GM12878 (cell line): ENCODE measurements around the gene ZNF225. TPM values are rescaled to one million over a fixed set of nuclear protein-coding genes. Genes with fewer than 3 reads are reported as not detected.
A peak's percentile ranks its signal among the peaks of the same experiment; 100 is the strongest.

Source experiments
- ATAC-seq: fragments of 200-7000 bp; cut with Tn5 transposase; 3 replicates; pipeline ENCODE4 v1.9.1; 2020; ENCODE audit warnings: mild to moderate bottlenecking, moderate library complexity
- BruUV-seq: library from RNA; stranded (reverse); fragments of 400-500 nt; replicated peaks from 2 replicates; lab custom pipeline; 2021; lab: Mats Ljungman, UMichigan
- CTCF ChIA-PET: fragments of 300-600 bp; sonication (Branson Sonifier 250); formaldehyde crosslinking; extraction: SDS; loops from one replicate; lab custom pipeline; 2021; ENCODE audit warnings: inconsistent platforms; lab: Yijun Ruan, JAX
- POLR2A ChIA-PET: fragments of 350-600 bp; formaldehyde crosslinking; extraction: SDS; loops from one replicate; lab custom pipeline; 2021; ENCODE audit warnings: inconsistent platforms; lab: Charles Lee
- RAD21 ChIA-PET: fragments of 300-600 bp; sonication (Branson Sonifier 250); formaldehyde crosslinking; loops from one replicate; lab custom pipeline; 2023; ENCODE audit warnings: antibody characterized with exemption; ENCODE audit not compliant: unreplicated experiment; lab: Charles Lee
- SMC1A ChIA-PET: fragments of 300-600 bp; sonication (Branson Sonifier 250); formaldehyde crosslinking; loops from one replicate; lab custom pipeline; 2023; ENCODE audit not compliant: unreplicated experiment, uncharacterized antibody; lab: Charles Lee
- DNase-seq: peaks from one replicate; pipeline ENCODE4 v3.0.0-alpha.2; 2011; ENCODE audit warnings: low read depth, low spot score
- FAIRE-seq: peaks from 3 replicates; lab custom pipeline; 2011; peaks lifted over from hg19 to GRCh38; lab: Jason Lieb, UNC
- H2AFZ ChIP-seq: 2 replicates; pipeline ENCODE4 v1.6.0; 2011; ENCODE audit warnings: low read depth, low read length, control low read depth; ENCODE audit not compliant: control insufficient read depth
- H3K27ac ChIP-seq: 2 replicates; pipeline ENCODE4 v1.5.1; 2011; ENCODE audit warnings: control low read depth; ENCODE audit not compliant: control insufficient read depth, insufficient read depth
- H3K27me3 ChIP-seq, 2 experiments: replicated peaks in 1 of 2; 2 replicates each; pipeline versions ENCODE4 v1.6.0 to v1.6.1; 2011; ENCODE audit warnings: low read length in 1 of 2; ENCODE audit not compliant: control insufficient read depth in 2 of 2, insufficient read depth in 2 of 2
- H3K36me3 ChIP-seq, 2 experiments: 2 replicates each; pipeline ENCODE4 v1.5.1; 2011; ENCODE audit warnings: low read length in 1 of 2; ENCODE audit not compliant: control insufficient read depth in 2 of 2, insufficient read depth in 2 of 2
- H3K4me1 ChIP-seq: 2 replicates; pipeline ENCODE4 v1.6.1; 2011; ENCODE audit warnings: mild to moderate bottlenecking, low read length, moderate library complexity, mixed read lengths; ENCODE audit not compliant: control insufficient read depth, insufficient read depth
- H3K4me2 ChIP-seq: 2 replicates; pipeline ENCODE4 v1.6.0; 2011; ENCODE audit warnings: control low read depth; ENCODE audit not compliant: control insufficient read depth, insufficient read depth
- H3K4me3 ChIP-seq: fragments of 200-600 bp; sonication (generic); 2 replicates; pipeline ENCODE4 v1.5.1; 2016
- H3K79me2 ChIP-seq: 2 replicates; pipeline ENCODE4 v1.6.0; 2011; ENCODE audit warnings: low read length; ENCODE audit not compliant: control insufficient read depth, insufficient read depth
- H3K9ac ChIP-seq: 2 replicates; pipeline ENCODE4 v1.8.0; 2011; ENCODE audit warnings: low read length, control low read depth, mixed read lengths; ENCODE audit not compliant: control insufficient read depth, insufficient read depth
- H3K9me3 ChIP-seq: replicated peaks from 3 replicates; pipeline ENCODE4 v1.5.1; 2011; ENCODE audit warnings: mild to moderate bottlenecking, low read length; ENCODE audit not compliant: control insufficient read depth, insufficient read depth
- H4K20me1 ChIP-seq: 2 replicates; pipeline ENCODE4 v1.6.0; 2011; ENCODE audit not compliant: control insufficient read depth, insufficient read depth
- CEBPB ChIP-seq, 2 experiments: fragments of 150-350 bp in 1 of 2; IDR thresholded peaks; 2 replicates each; pipeline ENCODE4 v1.6.1; 2012 to 2014; ENCODE audit warnings: low read depth in 2 of 2, low read length in 2 of 2, borderline replicate concordance in 1 of 2, inconsistent platforms in 1 of 2
- EED ChIP-seq: sonication (generic); IDR thresholded peaks from 2 replicates; pipeline ENCODE4 v1.6.1; 2016; ENCODE audit warnings: antibody characterized with exemption, low read depth
- NFIC ChIP-seq: IDR thresholded peaks from 2 replicates; pipeline ENCODE4 v1.6.1; 2012; ENCODE audit warnings: low read depth, mild to moderate bottlenecking, inconsistent platforms, low read length, moderate library complexity
- SMARCA5 ChIP-seq: fragments of 450-650 bp; IDR thresholded peaks from 2 replicates; pipeline ENCODE4 v1.6.1; 2017; ENCODE audit warnings: mild to moderate bottlenecking
- WGBS: methylation state at CpG from one replicate; pipeline ENCODE4 v1.1.6; 2016; ENCODE audit warnings: low lambda C conversion rate; ENCODE audit not compliant: insufficient replicate concordance, insufficient coverage; ENCODE audit errors: missing lambda C conversion rate; 5-methylcytosine and 5-hydroxymethylcytosine counted together
- in situ Hi-C: fragments of 300-500 bp; cut with MboI; formaldehyde crosslinking; loops from 9 replicates; pipeline ENCODE4 v1.14.3; 2018; ENCODE audit warnings: mixed read lengths
- intact Hi-C: fragments of 100-400 bp; cut with micrococcal nuclease; formaldehyde crosslinking; loops from one replicate; pipeline ENCODE4 v1.14.2; 2022; ENCODE audit not compliant: unreplicated experiment
- polyA plus RNA-seq, 11 experiments: library from polyadenylated mRNA; depleted of rRNA in 4 of 11; unstranded in 6 of 11; stranded (reverse) in 5 of 11; fragments of >200 nt; fragmentation: Nextera tagmentation in 4 of 11; fragmentation: Illumina TruSeq in 1 of 11; extraction: Ambion mirVana in 4 of 11; extraction: Trizol in 1 of 11; gene quantifications; 1 replicate in 1 of 11; 2 replicates in 10 of 11; pipeline versions ENCODE4 v1.2.1 to v1.2.3, GENCODE V29; 2011 to 2016; ENCODE audit warnings: inconsistent platforms in 2 of 11, missing spikeins in 2 of 11, low read depth in 1 of 11
- total RNA-seq, 4 experiments: library from RNA; depleted of rRNA in 3 of 4; stranded (reverse); fragments of >200 nt in 3 of 4; fragmentation: Illumina TruSeq in 1 of 4; extraction: Trizol in 1 of 4; gene quantifications; 2 replicates each; pipeline versions ENCODE4 v1.2.1 to v1.2.3, GENCODE V29; 2013 to 2021
- TF ChIP-seq, protein P1 (sequence below): IDR thresholded peaks from 2 replicates; pipeline ENCODE4 v1.6.1; 2012; ENCODE audit warnings: low read depth, low read length, improper control_type of control experiment
- TF ChIP-seq, protein P2 (sequence below): fragments of 450-650 bp; conservative IDR thresholded peaks from 2 replicates; pipeline ENCODE4 v1.6.1; 2017; ENCODE audit warnings: mild to moderate bottlenecking, moderate library complexity

Gene ZNF225
- total and polyA plus RNA-seq, 10 of the 15 experiments (the other 5 are each of a cell fraction or from before 2014, with no cell fraction given): 1.3 to 4.4 (median 2.6) TPM

DNA sequence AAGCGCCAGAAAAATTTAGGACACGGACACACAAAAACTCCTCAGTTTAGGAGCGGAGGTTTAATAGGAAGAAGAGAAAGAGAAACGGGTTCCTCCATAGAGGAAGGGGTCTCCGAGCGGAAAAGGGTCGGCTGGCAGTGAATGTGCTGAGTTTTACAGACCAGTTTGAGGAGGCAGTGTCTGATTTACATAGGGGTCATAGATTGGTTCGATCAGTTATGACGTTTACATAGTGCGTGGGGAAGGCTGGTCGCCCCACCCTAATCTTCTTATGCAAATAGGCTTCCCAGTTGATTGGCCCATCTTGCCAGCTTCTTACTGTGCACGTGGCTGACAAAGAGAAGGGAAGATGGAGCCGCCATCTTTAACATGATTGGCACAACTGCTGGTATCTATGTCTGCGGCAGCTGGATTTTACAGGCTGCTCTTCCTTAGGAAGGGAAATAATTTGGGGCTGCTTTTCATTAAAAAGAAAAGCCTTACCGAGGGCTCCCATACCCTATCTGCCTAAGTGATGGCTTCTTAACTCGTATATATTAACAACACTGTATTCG, 1.2 kb upstream of the ZNF225 start:
- SMC1A ChIA-PET: no interaction called here
- WGBS: 64% methylated on average over 17 of the region's 17 CpGs
- Histone ChIP-seq H3K9ac (no peak overlapping the region), H3K4me1 (no peaks in the 10 kb centered on the region), H3K9me3 (peaks cover 12% of the 10 kb centered on the region; the same call in 2 of the 3 replicates), H2AFZ (no peak overlapping the region), H3K36me3 (peaks cover 0 to 8% of the 10 kb centered on the region in 2 experiments; a peak in 2 of 4 replicates)
- ATAC-seq (no peak), DNase-seq (no peak), FAIRE-seq (no peak)
- intact Hi-C loops (loop anchor here (2.0 kb wide), 1 partner anchor 53 kb away; the partner anchor contains the start of gene ZNF226), in situ Hi-C loops (loop anchor here (5.0 kb wide), 1 partner anchor 190 kb away; no protein-coding TSS in a partner anchor)
- TF ChIP-seq, protein P1, sequence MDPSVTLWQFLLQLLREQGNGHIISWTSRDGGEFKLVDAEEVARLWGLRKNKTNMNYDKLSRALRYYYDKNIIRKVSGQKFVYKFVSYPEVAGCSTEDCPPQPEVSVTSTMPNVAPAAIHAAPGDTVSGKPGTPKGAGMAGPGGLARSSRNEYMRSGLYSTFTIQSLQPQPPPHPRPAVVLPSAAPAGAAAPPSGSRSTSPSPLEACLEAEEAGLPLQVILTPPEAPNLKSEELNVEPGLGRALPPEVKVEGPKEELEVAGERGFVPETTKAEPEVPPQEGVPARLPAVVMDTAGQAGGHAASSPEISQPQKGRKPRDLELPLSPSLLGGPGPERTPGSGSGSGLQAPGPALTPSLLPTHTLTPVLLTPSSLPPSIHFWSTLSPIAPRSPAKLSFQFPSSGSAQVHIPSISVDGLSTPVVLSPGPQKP: no peak
- TF ChIP-seq, all 136 proteins: peak for 0
- Histone ChIP-seq H3K79me2 (peaks cover 10% of the 10 kb centered on the region), H3K27ac (no peak overlapping the region), H3K4me2 (peak overlapping the region; percentile 75; the same call in 1 of the 2 replicates), H3K27me3 (no peaks in the 10 kb centered on the region), H3K4me3 (peak overlapping the region; percentile 91), H4K20me1 (no peaks in the 10 kb centered on the region)
- ChIA-PET RAD21 (no interaction called here), POLR2A (interaction anchor here (0.9 kb wide), 1 partner anchor 17 kb away, joined by 3 read pairs; no protein-coding TSS in a partner anchor), CTCF (interaction anchor here (2.1 kb wide), 1 partner anchor 17 kb away, joined by 9 read pairs; the partner anchor contains the start of gene ZNF224)
- no TSS peak for BruUV-seq

DNA sequence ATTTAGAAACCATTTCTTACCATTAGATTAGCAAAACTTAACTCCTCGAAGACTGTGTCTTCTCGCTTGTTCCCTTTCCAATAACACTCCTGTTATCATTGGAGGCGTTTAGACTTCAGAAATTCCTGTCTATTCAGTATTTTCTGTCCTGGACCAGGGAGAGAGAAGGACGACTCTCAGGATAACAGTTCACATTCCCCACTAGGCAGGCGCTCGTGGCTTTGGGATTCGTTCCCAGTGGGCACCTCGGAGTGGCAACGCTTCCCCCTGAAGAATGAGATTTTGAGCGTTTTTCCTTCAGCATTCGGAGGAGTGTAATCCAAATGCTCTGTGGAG, 429 bp upstream of the ZNF225 start:
- TF ChIP-seq NFIC: no peak
- TF ChIP-seq EED: peak; percentile 46; the same call in 1 of the 2 replicates
- no peak for TF ChIP-seq CEBPB (IDR thresholded peaks at IDR 0.05; ENCODE audit: borderline replicate concordance in 1 of 2, low read depth in 2 of 2, low read length in 2 of 2)
- 0 out of 2 replicates have a peak, but pooled peaks have one; percentile 42 for TF ChIP-seq SMARCA5
- TF ChIP-seq, protein P2, sequence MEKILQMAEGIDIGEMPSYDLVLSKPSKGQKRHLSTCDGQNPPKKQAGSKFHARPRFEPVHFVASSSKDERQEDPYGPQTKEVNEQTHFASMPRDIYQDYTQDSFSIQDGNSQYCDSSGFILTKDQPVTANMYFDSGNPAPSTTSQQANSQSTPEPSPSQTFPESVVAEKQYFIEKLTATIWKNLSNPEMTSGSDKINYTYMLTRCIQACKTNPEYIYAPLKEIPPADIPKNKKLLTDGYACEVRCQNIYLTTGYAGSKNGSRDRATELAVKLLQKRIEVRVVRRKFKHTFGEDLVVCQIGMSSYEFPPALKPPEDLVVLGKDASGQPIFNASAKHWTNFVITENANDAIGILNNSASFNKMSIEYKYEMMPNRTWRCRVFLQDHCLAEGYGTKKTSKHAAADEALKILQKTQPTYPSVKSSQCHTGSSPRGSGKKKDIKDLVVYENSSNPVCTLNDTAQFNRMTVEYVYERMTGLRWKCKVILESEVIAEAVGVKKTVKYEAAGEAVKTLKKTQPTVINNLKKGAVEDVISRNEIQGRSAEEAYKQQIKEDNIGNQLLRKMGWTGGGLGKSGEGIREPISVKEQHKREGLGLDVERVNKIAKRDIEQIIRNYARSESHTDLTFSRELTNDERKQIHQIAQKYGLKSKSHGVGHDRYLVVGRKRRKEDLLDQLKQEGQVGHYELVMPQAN: 0 out of 2 replicates have a peak, but pooled peaks have one; percentile 23
- POLR2A ChIA-PET: interaction anchor here (0.9 to 1.2 kb wide), 2 partner anchors 18 to 52 kb away, joined by 3 to 5 read pairs; partner anchors contain the start of gene ZNF226
- no peak for ATAC-seq
- H2AFZ ChIP-seq: peak overlapping the region; percentile 83
- H3K79me2 ChIP-seq: peaks cover 10% of the 10 kb centered on the region
- CTCF ChIA-PET: interaction anchor here (0.7 to 2.1 kb wide), 3 partner anchors 18 to 910 kb away, joined by 3 to 9 read pairs (median 3); partner anchors contain the start of gene ZNF224
- peaks cover 0 to 5% of the 10 kb centered on the region in 2 experiments; a peak in 3 of 4 replicates for H3K36me3 ChIP-seq
- peak overlapping the region; percentile 91 for H3K4me3 ChIP-seq
- peak overlapping the region; percentile 75 for H3K4me2 ChIP-seq
- intact Hi-C loops: loop anchor here (1.0 to 2.0 kb wide), 2 partner anchors 17 to 52 kb away; partner anchors contain the start of gene ZNF226
- in situ Hi-C loops: loop anchor here (5.0 kb wide), 1 partner anchor 190 kb away; no protein-coding TSS in a partner anchor
- under 1% methylated on average over 11 of the region's 11 CpGs for WGBS
- RAD21 ChIA-PET: no interaction called here
- H3K4me1 ChIP-seq: no peaks in the 10 kb centered on the region
- H3K27me3 ChIP-seq: no peaks in the 10 kb centered on the region
- SMC1A ChIA-PET: interaction anchor here (0.6 to 1.7 kb wide), 2 partner anchors 13 to 40 kb away, joined by 3 to 4 read pairs; no protein-coding TSS in a partner anchor
- peak overlapping the region; percentile 75 for H3K9ac ChIP-seq
- no peak for FAIRE-seq
- H3K9me3 ChIP-seq: peaks cover 7% of the 10 kb centered on the region; the same call in 2 of the 3 replicates
- no peak overlapping the region; the same call in 1 of the 2 replicates for H3K27ac ChIP-seq
- no peaks in the 10 kb centered on the region for H4K20me1 ChIP-seq
- no peak for DNase-seq
- no TSS peak for BruUV-seq
